Left forelimb (tissue), 1 donor: ENCODE data around the gene MAP4K4.

Experiments
- DNase-seq: peaks from one replicate; pipeline ENCODE4 v3.0.0-alpha.2; 2018; ENCODE audit warnings: low spot score

MAP4K4 gene

DNA sequence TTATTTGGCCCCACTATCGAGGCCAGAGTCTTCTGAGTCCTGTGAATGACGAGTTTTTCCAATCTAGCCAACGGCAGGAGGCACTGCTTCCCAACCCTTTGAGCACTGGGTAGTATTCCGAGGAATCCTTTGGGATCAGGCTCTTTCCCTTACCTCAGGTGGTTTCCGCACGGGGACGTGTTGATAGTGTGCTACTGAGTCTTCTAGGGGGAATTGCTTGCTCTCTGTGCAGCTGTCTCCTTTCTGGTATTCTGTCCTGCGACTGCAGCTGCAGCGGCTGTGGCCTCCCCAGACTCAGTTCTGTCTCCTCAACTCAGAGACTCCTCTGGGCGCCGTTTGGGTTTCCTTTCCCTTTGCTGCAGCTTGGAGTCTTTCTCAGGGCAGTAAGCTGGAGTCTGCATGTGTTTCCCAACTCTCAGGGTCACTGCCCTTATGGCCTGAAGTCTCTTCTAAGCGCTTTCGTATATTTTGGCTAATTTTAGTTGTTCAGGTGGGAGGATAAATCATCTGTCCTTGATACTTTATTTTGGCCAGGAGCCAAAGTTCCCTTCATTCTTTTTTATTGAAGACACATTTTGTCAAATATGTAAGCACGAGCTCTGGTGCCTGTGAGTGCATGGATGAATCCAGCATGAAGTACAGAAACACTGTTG is 118.4 kb downstream of the MAP4K4 start:
- DNase-seq = no peak

DNA sequence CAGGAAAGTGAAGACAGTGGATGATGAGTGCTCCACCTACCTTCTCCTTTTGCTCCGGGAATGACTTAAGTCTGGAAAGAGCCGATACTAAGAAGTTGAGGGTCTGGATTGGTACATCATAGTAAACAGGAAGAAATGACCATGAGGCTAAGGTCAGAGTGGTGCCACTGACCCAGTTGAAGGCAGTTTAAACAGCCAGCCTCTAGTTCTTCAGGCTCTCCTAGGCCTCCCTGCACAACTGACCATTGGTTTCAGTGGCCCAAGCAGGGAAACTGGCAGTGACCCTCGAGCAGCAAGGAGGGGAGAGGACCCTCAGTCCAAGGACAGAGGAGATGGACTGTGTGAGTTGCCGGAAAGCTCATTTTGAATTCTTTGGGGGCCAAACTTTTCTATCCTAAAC is 119.1 kb downstream of the MAP4K4 start:
- no peak for DNase-seq

DNA sequence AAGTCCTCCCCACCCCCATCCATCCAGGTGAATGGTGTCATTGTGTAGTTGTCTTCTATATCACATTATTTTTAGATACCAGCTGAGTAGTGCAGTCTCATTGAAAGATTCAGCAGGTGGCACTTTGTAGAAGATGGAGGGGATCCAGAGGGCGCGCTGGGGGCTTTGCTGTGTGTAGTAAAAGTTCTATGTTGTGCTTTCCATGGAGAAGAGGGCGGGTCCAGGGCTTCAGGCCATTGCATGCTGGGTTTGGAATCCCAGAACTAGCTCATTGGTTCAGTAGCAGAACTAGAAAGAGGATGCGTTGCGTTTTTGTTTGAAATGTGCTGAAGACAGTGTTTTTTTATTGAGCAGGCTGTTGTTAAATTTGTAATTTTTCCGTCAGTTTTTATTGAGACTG is 120.0 kb downstream of the MAP4K4 start:
- DNase-seq = no peak

DNA sequence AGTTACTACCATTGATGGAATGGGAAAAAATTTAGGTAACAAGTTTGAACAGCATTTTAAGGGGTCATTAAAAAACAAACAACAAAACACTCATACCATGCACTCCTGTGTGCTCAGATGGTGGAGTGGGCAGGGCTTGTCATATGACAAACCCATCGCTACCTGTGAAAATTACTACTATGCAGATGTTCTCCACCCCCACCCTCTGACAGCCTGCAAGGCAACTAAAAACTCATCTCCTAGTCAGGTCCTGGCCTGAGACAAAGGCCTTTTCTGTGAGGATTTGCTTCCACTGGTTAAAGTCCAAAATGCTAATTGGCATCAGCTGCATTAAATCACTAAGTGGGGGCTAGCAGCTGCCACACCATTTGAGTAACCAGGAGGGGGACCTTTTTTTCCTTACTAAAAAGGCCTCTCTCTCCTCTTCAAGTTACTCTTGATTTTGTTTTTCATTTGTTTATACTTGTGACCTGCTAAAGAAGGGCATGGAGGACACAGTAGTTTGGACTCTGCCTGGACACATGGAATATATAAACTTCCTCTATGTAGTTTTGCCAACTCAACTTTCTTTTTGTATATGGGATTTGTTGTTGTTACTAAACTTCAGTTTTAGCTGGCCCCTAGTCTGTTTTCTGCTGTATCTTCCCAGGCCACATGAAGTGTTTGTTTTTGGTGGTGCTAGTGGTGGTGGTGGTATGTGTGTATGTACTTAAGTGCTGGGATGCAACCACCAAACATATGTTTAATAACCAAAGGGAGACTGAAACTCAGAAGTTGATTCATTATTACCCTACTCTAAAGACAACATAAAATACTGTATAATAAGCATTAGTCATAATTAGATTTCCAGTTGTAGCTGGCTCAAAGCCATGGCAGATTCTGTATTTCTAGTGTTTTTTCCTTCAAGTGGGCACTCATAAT is 121.3 kb downstream of the MAP4K4 start:
- DNase-seq = no peak

DNA sequence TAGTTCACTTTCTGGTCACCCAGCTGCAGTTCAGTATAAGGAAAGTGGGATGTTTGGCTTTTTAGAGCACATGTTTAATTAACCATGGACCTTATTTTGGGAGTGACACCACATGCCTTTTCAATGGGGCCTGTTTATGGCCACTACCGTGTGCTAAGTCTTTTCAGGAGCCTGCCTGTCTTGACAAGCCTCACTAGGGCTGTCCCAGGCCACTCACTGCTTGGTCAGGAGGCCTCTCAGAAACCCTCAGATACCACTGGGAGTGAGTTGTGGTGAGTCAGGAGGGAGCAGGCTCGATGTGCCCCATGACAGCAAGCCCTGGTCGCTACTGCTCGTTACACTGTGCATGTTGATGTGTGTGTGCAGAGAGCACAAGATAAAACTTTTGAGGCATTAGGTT is 123.0 kb downstream of the MAP4K4 start:
- DNase-seq = no peak

DNA sequence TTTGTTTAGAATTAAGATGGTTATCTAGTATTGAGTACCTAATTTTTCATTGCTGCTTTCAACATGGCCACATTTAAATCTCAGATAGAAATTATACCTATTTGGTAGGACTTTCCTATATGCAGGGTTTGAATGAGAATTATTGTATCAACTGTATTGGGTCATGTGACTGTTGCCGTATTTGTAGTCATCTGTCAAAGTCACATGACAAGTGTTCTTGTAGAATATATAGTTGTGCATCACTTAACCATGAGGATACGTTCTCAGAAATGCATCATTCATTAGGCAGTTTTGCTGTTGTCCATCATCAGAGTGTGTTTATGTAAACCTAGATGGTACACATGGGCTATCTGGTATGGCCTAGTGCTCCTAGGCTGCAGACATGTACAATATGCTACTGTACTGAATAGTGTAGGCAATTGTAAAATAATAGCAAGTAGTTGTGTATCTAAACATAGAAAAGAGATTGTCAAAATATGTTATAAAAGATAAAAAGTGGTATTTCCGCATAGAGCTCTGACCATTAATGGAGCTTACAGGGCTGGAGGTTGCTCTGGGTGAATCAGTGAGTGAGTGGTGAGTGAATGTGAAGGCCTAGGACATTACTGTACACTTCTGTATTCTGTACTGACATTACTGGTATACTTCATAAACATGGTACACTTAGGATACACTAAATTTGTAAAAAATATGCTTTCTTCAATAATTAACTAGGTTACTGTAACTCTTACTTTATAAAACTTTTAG is 123.7 kb downstream of the MAP4K4 start:
- DNase-seq = no peak

DNA sequence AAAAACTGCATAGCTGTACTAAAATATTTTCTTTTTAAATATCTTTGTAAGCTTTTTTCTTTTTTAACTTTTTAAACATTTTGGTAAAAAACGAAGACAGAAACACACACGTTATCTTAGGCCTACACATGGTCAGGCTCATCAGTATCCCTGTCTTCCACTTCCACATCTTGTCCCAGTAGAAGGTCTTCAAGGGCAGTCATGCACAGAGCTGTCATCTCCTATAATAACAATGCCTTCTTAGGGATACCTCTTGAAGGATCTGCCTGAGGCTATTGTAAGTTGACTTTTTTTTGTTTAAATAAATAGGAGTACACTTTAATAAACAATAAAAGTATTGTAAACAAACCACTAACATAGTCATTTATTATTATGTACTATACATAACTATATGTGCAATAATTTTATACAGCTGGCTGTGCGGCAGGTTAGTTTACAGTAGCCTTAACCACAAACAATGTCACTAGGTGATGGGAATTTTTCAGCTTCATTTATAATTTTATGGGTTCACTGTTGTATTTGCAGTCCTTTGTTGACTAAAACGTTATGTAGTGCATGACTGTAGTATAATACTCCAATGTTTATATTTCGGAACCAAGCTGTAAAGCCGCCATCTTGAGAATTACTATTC is 124.4 kb downstream of the MAP4K4 start:
- no peak for DNase-seq

DNA sequence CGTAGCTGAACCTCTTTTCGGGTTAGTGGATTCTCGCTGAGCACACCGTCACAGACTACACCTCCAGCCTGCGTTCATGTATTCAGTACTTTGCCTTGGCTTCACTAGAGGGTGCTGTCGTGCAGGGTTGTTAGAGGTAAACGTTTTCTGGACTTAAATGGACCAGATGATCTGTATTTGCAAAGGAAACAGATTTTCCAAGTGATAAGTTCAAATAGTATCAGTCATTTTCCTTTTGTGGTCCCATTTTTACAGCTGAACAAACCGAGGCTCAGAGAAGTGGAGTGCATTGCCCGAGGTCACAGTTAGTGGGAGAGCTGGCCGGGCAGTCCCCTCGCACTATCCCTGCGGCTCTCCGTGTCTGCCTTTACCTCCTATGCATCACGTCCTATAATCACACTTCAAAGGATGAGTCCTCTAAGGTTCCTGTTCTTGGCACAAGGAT is 125.9 kb downstream of the MAP4K4 start:
- DNase-seq = no peak

DNA sequence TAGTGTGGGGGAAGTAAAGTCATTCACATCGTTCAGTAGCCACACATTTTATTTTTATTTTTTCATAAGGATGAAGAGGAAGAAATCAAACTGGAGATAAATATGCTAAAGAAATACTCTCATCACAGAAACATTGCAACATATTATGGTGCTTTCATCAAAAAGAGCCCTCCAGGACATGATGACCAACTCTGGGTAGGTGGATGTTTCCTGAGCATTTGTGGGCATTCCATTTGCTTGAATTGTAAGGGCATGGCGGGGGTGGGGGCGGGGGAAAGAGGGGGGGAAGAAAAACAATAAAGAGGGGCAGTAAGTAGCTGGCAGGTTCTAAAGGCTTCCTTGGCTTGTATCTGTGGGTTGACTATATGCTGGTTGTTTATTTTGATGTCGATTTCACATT is 126.4 kb downstream of the MAP4K4 start:
- no peak for DNase-seq

DNA sequence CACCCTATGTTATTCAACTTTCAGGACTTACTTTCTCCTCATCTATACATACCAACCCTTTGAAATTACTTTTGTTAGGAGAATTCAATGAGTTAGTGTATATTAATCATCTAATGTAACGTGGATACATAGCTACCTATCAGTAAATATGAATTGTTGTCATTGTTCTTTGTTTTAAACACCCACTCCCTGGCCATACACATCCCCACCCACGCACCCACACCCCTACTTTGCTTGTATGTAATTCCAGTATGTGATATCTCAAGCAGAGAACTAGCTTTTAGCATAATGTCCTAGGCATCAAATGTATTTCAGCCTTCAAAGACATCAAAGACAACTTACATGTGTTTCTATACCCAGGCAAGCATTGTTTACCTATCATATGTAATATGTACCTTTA is 129.2 kb downstream of the MAP4K4 start:
- no peak for DNase-seq

DNA sequence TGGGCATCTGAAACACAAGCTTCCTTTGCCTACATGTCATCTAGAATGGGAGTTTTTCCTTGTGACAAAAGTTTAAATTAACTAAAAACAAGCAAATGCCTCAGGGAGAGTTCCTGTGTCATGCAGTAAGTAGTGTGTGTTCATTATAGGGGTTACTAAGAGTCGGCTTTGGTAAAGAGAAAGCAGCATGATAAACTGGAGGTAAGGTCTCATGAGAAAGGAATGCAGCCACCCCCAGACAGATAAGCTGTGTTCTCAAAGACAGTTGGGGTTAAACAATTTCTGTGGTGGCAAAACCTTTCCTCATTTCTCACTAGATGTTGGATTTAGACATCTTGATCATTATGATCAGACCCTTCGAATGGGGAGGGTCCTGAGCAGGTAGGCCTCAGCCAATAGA is 129.7 kb downstream of the MAP4K4 start:
- DNase-seq = no peak

DNA sequence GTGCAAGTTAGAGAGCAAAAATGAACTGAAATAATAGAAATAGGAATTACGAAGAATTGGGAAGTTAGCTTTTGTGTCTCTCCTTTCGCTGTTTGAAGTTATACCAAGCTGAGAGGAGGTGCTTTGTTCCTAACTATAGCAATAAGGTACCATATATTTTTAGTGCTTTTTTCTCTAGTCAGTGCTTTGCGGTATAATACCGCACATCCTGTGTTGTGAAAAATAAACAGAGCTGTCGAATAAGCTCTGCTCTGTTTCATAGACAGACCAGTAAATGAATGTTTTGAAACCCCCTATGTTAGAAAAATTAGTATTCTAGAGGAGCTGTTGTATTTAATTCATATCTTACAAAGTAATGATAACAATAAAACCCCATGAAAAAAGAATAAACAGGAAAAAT is 130.8 kb downstream of the MAP4K4 start:
- DNase-seq = no peak

DNA sequence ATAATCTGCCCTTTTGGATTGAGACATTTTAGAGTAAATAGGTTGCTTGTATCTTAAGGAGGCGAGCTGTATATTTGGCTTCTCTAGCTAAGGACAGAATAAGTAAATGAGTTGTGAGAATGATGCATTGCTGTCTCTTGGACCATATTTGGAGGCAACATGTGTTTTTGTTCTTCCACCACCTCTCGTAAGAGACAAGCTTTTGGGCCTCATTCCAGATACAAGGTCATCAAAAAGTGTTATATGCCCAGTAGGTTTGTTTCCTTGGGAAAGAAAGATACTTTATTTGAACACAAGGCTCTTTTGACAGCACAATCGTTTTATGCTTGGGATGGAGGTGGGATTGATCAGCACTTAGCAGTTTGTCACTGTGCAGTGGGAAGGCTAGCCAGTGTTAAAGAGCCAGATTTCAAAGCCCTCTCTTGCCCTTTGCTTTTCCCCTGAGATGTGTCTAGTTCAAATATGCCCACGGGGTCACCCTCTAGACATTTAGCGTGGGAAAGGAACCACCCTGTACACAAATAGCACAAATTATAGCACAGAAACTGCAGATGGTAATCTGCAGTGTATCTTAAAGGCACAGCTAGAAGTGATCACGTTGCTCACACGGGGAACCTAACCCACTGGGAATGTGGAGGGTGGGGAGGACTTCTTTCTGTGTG is 131.3 kb downstream of the MAP4K4 start:
- DNase-seq = no peak

DNA sequence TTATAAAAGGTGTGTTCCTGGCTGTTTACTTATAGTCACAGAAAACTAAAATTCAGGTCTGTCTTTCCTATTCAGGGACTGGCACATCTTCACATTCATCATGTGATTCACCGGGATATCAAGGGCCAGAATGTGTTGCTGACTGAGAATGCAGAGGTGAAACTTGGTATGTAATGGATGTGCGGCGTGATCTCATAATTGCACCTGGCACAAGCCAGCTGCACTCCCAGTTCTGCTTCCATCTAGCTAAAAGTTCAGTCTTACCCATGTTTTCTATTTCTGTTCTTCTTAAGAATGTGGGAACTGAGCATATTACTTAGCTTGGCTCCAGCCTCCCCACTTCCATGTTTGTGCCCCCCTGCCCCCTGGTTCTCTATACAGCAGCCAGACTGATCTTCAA is 131.9 kb downstream of the MAP4K4 start:
- DNase-seq = no peak

DNA sequence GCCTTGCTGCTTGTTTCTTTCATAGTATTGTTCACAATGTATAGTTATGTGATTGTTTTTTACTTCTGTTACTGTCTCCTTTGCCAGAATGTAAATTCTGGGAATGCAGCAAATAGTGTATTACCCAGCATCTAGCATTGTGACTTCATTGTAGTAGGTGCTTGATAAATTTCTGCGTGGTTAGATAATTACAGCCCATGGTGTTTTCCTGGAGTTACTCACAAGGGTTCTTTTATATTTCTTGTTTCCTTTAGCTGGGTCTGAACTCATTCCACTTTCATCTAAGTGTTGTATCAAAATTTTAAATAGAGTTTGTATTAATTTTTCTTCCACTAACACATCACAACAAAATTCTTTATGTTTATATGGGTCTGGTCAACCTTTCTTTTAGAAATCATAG is 132.6 kb downstream of the MAP4K4 start:
- no peak for DNase-seq

DNA sequence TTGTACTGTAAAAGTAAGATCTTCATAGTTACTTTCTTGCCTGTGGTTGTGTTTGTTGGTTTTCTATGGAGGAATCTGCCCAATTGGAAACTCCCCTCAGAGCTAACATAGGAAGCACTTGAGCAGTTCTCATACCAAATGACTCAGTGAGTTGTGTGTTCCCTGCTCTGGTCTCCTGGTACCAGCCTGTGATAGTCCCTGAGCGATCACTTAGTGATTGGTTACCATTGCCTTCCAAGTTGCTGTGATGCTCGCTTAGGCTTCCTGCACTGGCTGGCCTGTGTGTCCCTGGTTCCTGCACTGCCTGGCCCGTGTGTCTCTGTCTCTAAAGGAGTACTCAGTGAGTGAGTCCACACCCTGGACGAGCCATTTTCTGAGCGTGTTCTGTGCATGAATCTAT is 133.0 kb downstream of the MAP4K4 start:
- DNase-seq = no peak

DNA sequence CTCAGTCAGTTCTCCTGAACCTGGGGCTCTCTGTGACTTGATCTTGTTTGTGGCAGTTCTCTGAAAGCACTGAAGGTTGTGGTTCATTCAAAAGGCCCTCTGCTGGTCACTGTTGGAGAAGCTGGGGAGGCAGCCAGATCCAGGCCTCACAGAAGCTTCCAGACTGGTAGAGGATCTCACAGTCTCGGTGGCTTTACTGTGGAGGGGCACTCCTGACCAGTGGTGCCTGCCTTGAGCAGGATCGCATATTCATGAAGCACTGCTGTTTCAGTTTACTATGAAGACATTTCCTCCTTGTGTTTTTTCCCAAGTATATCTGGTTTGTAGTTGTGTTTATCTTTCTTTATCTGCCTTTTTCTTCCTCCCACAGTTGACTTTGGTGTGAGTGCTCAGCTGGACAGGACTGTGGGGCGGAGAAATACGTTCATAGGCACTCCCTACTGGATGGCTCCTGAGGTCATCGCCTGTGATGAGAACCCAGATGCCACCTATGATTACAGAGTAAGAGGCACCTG is 133.9 kb downstream of the MAP4K4 start:
- DNase-seq = no peak

DNA sequence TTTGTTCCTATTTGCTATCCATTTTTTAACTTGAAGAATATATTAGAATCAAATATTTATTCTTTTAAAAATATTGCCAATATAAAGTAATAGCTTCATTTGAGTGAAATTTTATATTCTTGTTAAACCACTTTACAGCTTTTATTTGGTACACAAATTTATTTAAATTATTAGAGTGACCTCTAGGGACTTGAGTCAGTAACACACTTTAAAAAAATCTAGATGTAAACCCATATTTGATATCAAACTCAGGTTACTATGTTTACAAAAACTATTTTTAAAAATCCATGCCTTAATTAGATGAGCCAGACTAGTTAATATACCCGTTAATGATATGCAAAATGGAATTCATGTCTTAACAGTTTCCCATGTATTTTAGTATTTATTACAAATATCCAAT is 134.6 kb downstream of the MAP4K4 start:
- no peak for DNase-seq

DNA sequence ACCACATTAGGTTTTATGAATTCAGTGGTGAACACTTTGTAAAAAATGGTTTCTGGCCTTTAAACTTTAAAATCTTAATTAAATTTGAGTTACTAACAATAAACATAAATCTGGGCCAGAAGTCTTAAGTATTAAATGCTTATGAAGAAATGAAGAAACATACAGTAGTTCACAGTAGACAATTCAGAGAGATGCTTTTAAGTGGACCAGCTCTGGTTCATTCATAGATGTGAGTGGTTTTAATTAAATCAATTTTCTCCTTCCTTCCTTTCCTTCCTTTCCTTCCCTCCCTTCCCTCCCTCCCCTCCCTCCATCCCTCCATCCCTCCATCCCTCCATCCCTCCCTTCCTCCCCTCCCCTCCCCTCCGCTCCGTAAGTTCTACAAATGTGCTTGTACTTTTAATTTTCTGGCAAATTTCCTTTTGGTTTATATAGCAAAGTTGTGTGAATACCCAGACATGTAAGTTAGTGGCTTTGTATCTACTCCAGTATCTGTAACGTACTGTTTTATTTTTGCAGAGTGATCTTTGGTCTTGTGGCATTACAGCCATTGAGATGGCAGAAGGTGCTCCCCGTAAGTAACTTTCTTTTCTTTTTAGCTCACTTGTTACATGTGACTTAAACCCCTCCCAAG is 136.5 kb downstream of the MAP4K4 start:
- DNase-seq = no peak

DNA sequence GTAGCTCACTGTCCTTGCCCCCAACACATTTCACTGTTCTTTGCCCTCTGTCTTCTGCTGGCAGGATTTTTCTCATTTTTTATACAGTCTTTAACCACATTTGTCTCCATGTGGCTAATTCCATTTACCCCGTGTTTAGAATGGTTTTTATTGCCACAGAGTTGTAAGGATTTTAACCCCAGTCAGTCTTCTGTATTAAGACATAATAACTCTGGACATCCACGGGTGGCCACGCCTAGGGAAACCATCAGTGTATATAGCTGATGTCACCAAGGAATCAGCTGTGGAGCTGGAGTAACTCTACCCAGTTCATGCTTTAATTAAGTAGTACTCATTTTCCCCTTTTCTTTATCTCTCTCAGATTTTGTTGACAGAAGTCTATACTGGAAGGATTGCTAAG is 139.8 kb downstream of the MAP4K4 start:
- DNase-seq = no peak

DNA sequence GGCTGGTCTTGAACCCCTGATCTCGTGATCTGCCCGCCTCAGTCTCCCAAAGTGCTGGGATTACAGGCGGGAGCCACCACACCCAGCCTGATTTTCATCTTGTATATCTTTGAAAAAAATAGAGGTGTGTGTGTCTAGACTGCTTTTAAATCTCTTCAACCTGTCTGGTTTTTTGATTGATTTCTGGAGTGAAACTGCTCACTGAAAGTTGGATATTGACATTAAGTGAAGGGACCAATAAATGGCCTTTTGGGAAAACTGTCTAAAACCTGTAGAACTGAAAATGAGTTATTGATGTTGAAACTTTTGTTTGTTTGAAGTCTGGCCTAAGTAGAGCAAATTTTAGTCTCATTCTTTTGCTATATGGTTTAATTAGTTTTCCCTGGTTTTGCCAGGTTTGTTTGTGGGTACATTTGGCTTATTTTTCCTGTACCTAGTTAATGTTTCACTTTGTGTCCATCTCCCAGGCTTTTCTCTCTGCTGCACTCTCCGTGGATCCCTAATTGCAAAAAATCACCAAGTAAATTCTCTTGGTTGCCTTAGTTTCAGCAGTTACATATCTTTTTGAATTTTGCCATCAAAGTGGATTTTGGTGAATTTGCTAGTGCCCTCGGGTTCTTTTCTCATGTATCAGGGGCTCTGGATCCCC is 144.3 kb downstream of the MAP4K4 start:
- no peak for DNase-seq
